ENCODE results near the gene ACSM2B.
"Not testable (repeated sequence)": the region's sequence is repeated elsewhere in the genome, so short reads cannot be mapped to it uniquely, and the experiment has no call there.

Gene ACSM2B

GRCh38 chr16:20520103-20520502 is 56.1 kb downstream of the ACSM2B start:
- no peak for DNase-seq

GRCh38 chr16:20519231-20519630 is 56.9 kb downstream of the ACSM2B start:
- DNase-seq = no peak

GRCh38 chr16:20517149-20517548 is 59.0 kb downstream of the ACSM2B start:
- no peak for DNase-seq

- no peak for DNase-seq
Observed at GRCh38 chr16:20515688-20516090, 60.5 kb downstream of the ACSM2B start.

GRCh38 chr16:20510323-20510722 is 65.8 kb downstream of the ACSM2B start:
- DNase-seq = no peak

- DNase-seq = no peak
Observed at GRCh38 chr16:20507280-20507679, 68.9 kb downstream of the ACSM2B start.

GRCh38 chr16:20504418-20504817 is 71.7 kb downstream of the ACSM2B start:
- no peak for DNase-seq

GRCh38 chr16:20491448-20491847 is 84.7 kb downstream of the ACSM2B start:
- not testable (repeated sequence) for DNase-seq

GRCh38 chr16:20490994-20491393 is 85.2 kb downstream of the ACSM2B start:
- DNase-seq = not testable (repeated sequence)

All from SHP77 (cell line).